ENCODE data around the gene VPS35. TPM values are rescaled to one million over a fixed set of nuclear protein-coding genes. Genes with fewer than 3 reads are reported as not detected.

VPS35 gene
- total RNA-seq, 1 donor from 2014 or later = 111 TPM

- no peak overlapping the region for H3K4me3 Mint-ChIP-seq (ENCODE audit: unreplicated experiment)
- H3K27me3 Mint-ChIP-seq (ENCODE audit: unreplicated experiment) = peaks cover 3% of the 10 kb centered on the region
- no peaks in the 10 kb centered on the region for H3K36me3 Mint-ChIP-seq (ENCODE audit: unreplicated experiment)
- DNase-seq = no peak
- H3K9me3 Mint-ChIP-seq (ENCODE audit: unreplicated experiment) = peaks cover 1% of the 10 kb centered on the region
- no peaks in the 10 kb centered on the region for H3K4me1 Mint-ChIP-seq (ENCODE audit: low read depth, unreplicated experiment)
- TF ChIP-seq CTCF (IDR thresholded peaks at IDR 0.05; ENCODE audit: partially characterized antibody, unreplicated experiment) = no peak
- H3K27ac Mint-ChIP-seq (ENCODE audit: unreplicated experiment) = no peak overlapping the region
These were observed 42.9 kb upstream of the VPS35 start for GRCh38 chr16:46731691-46732555.

GRCh38 chr16:46730801-46731690 lies 42.1 kb upstream of the VPS35 start:
- Mint-ChIP-seq H3K36me3 (ENCODE audit: unreplicated experiment) (no peaks in the 10 kb centered on the region), H3K4me3 (ENCODE audit: unreplicated experiment) (no peak overlapping the region), H3K9me3 (ENCODE audit: unreplicated experiment) (peaks cover 1% of the 10 kb centered on the region), H3K4me1 (ENCODE audit: low read depth, unreplicated experiment) (no peaks in the 10 kb centered on the region), H3K27me3 (ENCODE audit: unreplicated experiment) (peaks cover 3% of the 10 kb centered on the region), H3K27ac (ENCODE audit: unreplicated experiment) (no peak overlapping the region)
- no peak for TF ChIP-seq CTCF (IDR thresholded peaks at IDR 0.05; ENCODE audit: partially characterized antibody, unreplicated experiment)
- DNase-seq = no peak

GRCh38 chr16:46730126-46730525 lies 41.1 kb upstream of the VPS35 start:
- Mint-ChIP-seq H3K27ac (ENCODE audit: unreplicated experiment) (no peak overlapping the region), H3K36me3 (ENCODE audit: unreplicated experiment) (no peaks in the 10 kb centered on the region), H3K9me3 (ENCODE audit: unreplicated experiment) (peaks cover 1% of the 10 kb centered on the region), H3K4me3 (ENCODE audit: unreplicated experiment) (no peak overlapping the region), H3K27me3 (ENCODE audit: unreplicated experiment) (peaks cover 3% of the 10 kb centered on the region), H3K4me1 (ENCODE audit: low read depth, unreplicated experiment) (no peaks in the 10 kb centered on the region)
- no peak for DNase-seq
- TF ChIP-seq CTCF (IDR thresholded peaks at IDR 0.05; ENCODE audit: partially characterized antibody, unreplicated experiment) = no peak

GRCh38 chr16:46729326-46729995 lies 40.5 kb upstream of the VPS35 start:
- peaks cover 3% of the 10 kb centered on the region for H3K27me3 Mint-ChIP-seq (ENCODE audit: unreplicated experiment)
- DNase-seq = no peak
- no peak for TF ChIP-seq CTCF (IDR thresholded peaks at IDR 0.05; ENCODE audit: partially characterized antibody, unreplicated experiment)
- H3K4me3 Mint-ChIP-seq (ENCODE audit: unreplicated experiment) = no peak overlapping the region
- H3K36me3 Mint-ChIP-seq (ENCODE audit: unreplicated experiment) = no peaks in the 10 kb centered on the region
- H3K27ac Mint-ChIP-seq (ENCODE audit: unreplicated experiment) = no peak overlapping the region
- H3K4me1 Mint-ChIP-seq (ENCODE audit: low read depth, unreplicated experiment) = no peaks in the 10 kb centered on the region
- H3K9me3 Mint-ChIP-seq (ENCODE audit: unreplicated experiment) = peaks cover 1% of the 10 kb centered on the region
